Measurements from ENCODE around the gene KCTD4. TPM values are rescaled to one million over a fixed set of nuclear protein-coding genes. Genes with fewer than 3 reads are reported as not detected.
A peak's percentile ranks its signal among the peaks of the same experiment; 100 is the strongest.

Gene KCTD4
- total RNA-seq, 1 donor from 2014 or later: not detected

GRCh38 chr13:45167611-45168554 lies 33.0 kb downstream of the KCTD4 start:
- Mint-ChIP-seq H3K36me3 (ENCODE audit: low read depth) (peaks cover 3% of the 10 kb centered on the region), H3K4me1 (ENCODE audit: low read depth) (peaks cover 10% of the 10 kb centered on the region), H3K4me3 (ENCODE audit: unreplicated experiment) (no peak overlapping the region), H3K27ac (ENCODE audit: unreplicated experiment) (peak overlapping the region; percentile 32), H3K9me3 (ENCODE audit: low read depth) (no peaks in the 10 kb centered on the region), H3K27me3 (ENCODE audit: low read depth) (no peaks in the 10 kb centered on the region)
- no peak for DNase-seq (ENCODE audit: low spot score)
- no peak for TF ChIP-seq CTCF (IDR thresholded peaks at IDR 0.05)

DNA sequence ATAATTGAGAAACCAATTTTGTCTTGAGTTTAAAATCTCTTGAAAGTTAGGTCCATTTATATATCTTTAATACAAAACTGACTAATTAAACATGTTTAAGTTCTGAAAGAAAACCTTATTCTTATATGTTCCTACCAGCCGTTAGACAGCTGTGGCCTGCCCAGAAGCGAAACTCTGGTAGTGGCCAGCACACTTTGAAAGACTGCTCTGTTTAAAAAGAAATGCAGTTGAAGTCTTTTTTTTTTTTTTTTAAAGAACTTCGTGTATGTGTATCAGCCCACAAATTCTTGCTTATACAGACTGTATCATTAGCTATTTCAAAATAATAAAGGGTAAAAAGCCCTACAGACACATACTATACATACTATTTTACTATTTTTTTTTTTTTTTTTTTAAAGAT lies 34.0 kb downstream of the KCTD4 start:
- no peak for DNase-seq (ENCODE audit: low spot score)
- TF ChIP-seq CTCF (IDR thresholded peaks at IDR 0.05): no peak
- H3K4me3 Mint-ChIP-seq (ENCODE audit: unreplicated experiment): no peak overlapping the region
- no peak overlapping the region for H3K27ac Mint-ChIP-seq (ENCODE audit: unreplicated experiment)
- no peaks in the 10 kb centered on the region for H3K9me3 Mint-ChIP-seq (ENCODE audit: low read depth)
- peaks cover 19% of the 10 kb centered on the region for H3K4me1 Mint-ChIP-seq (ENCODE audit: low read depth)
- H3K27me3 Mint-ChIP-seq (ENCODE audit: low read depth): no peaks in the 10 kb centered on the region
- peaks cover 3% of the 10 kb centered on the region for H3K36me3 Mint-ChIP-seq (ENCODE audit: low read depth)

DNA sequence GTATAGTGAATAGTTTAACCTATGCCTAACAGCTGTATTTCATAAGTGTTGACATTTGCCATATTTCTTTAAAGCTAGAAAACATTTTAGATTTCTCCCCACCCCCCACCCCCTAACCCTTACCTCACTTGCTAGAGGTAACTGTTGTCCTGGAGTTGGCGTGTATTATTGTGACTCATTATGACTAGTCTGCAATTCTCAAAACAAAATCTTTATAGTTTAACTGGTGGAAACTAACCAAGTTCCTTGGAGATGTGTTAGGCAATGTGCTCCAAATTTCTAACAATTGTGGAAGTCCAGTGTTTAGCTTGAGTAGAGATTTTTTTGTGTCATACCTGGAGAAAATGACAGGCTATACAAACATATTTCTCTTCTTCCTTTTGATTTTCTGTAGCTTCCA lies 38.0 kb downstream of the KCTD4 start:
- no peak overlapping the region for H3K4me3 Mint-ChIP-seq (ENCODE audit: unreplicated experiment)
- peak overlapping the region; percentile 74 for H3K27ac Mint-ChIP-seq (ENCODE audit: unreplicated experiment)
- TF ChIP-seq CTCF (IDR thresholded peaks at IDR 0.05): no peak
- DNase-seq (ENCODE audit: low spot score): no peak
- peaks cover 14% of the 10 kb centered on the region for H3K4me1 Mint-ChIP-seq (ENCODE audit: low read depth)
- H3K36me3 Mint-ChIP-seq (ENCODE audit: low read depth): peaks cover 12% of the 10 kb centered on the region
- no peaks in the 10 kb centered on the region for H3K27me3 Mint-ChIP-seq (ENCODE audit: low read depth)
- no peaks in the 10 kb centered on the region for H3K9me3 Mint-ChIP-seq (ENCODE audit: low read depth)

DNA sequence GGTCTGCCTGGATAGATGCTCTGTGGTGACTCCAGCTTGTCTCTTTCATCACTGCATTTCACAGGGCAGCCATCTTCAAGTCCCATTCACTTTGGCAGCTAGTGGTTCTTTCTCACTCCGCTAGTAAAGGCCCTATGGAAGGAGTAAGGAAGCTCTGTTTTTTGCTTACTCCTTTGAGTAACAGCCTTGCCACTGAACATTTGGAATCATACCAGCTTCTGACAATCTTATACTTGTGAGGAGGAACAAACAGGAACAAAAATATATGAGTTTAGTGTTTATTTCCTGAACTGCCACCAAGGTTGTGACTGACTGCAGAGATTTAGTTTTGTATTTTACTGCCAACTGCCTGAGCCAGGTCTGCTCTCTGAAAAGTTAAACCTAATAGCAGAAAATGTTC lies 38.7 kb downstream of the KCTD4 start:
- H3K4me3 Mint-ChIP-seq (ENCODE audit: unreplicated experiment): no peak overlapping the region
- no peak for TF ChIP-seq CTCF (IDR thresholded peaks at IDR 0.05)
- no peaks in the 10 kb centered on the region for H3K27me3 Mint-ChIP-seq (ENCODE audit: low read depth)
- DNase-seq (ENCODE audit: low spot score): no peak
- H3K9me3 Mint-ChIP-seq (ENCODE audit: low read depth): no peaks in the 10 kb centered on the region
- H3K36me3 Mint-ChIP-seq (ENCODE audit: low read depth): peaks cover 12% of the 10 kb centered on the region
- H3K27ac Mint-ChIP-seq (ENCODE audit: unreplicated experiment): peak overlapping the region; percentile 74
- peaks cover 13% of the 10 kb centered on the region for H3K4me1 Mint-ChIP-seq (ENCODE audit: low read depth)

DNA sequence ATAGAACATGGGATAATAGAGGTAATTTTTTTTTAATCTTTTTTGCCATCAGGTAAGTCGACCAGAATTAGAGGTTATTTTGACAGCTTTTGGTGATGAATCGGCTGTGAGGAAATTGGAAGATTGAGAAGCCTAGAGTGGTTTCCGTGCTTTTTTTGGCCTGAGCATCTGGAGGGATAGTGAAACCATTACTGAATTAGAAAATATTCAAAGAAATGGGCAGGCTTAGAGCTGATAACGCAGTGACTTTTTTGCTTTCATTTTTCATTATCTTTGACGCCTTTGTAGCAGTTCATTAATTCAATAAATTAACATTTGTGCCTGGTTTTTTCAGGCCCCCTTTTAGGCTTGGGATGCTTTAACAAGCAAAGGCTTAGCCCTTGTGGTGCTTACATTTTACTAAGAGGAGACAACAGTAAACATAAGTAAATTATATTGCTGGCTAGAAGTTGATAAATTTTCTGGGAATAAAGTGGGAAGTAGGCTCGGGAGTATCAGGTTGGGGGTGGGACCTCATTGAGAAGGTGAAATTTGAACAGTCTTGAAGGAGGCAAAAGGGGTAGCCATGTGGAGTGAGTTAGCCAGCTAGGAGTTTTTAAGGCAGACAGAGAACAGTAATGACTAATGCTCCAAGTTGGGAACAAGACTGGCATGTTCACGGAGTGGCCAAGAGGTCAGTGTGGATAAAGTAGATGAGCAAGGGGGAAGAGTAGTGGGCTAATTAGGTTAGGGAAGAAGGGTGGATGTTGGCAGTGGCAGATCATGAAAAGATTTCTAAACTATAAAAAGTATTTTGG lies 44.1 kb downstream of the KCTD4 start:
- DNase-seq (ENCODE audit: low spot score): no peak
- Mint-ChIP-seq H3K9me3 (ENCODE audit: low read depth) (no peaks in the 10 kb centered on the region), H3K36me3 (ENCODE audit: low read depth) (peaks cover 23% of the 10 kb centered on the region), H3K27me3 (ENCODE audit: low read depth) (no peaks in the 10 kb centered on the region), H3K27ac (ENCODE audit: unreplicated experiment) (peak overlapping the region; percentile 14), H3K4me1 (ENCODE audit: low read depth) (peaks cover 10% of the 10 kb centered on the region), H3K4me3 (ENCODE audit: unreplicated experiment) (no peak overlapping the region)
- no peak for TF ChIP-seq CTCF (IDR thresholded peaks at IDR 0.05)

Measured in chondrocyte (in vitro differentiated cells).